H9 (cell line): ENCODE results near the gene ASB18. TPM values are rescaled to one million over a fixed set of nuclear protein-coding genes. Genes with fewer than 3 reads are reported as not detected.

Experiments
- DNase-seq: peaks from one replicate; pipeline ENCODE4 v3.0.0-alpha.2; 2017
- H2AFZ ChIP-seq: one replicate; pipeline ENCODE4 v1.6.1; 2013; ENCODE audit warnings: mild to moderate bottlenecking, low read length, control low read depth, moderate library complexity
- H2AK5ac ChIP-seq: 2 replicates; pipeline ENCODE4 v1.6.1; 2013; ENCODE audit warnings: low read length, control low read depth, mixed read lengths; ENCODE audit not compliant: insufficient read length
- H2BK120ac ChIP-seq: one replicate; pipeline ENCODE4 v1.6.1; 2013; ENCODE audit warnings: low read depth, mild to moderate bottlenecking, low read length, control low read depth, inconsistent platforms; ENCODE audit not compliant: poor library complexity, severe bottlenecking
- H2BK12ac ChIP-seq: 2 replicates; pipeline ENCODE4 v1.6.1; 2013; ENCODE audit warnings: low read length, control low read depth, mixed read lengths, low read depth; ENCODE audit not compliant: insufficient read length
- H2BK15ac ChIP-seq: 2 replicates; pipeline ENCODE4 v1.6.1; 2013; ENCODE audit warnings: low read depth, low read length, control low read depth
- H2BK20ac ChIP-seq: one replicate; pipeline ENCODE4 v1.6.1; 2013; ENCODE audit warnings: low read depth, mild to moderate bottlenecking, low read length, control low read depth, inconsistent platforms; ENCODE audit not compliant: poor library complexity, severe bottlenecking
- H2BK5ac ChIP-seq: 2 replicates; pipeline ENCODE4 v1.6.1; 2013; ENCODE audit warnings: low read length, control low read depth, mixed read lengths; ENCODE audit not compliant: insufficient read length
- H3K14ac ChIP-seq: 2 replicates; pipeline ENCODE4 v1.6.1; 2013; ENCODE audit warnings: low read length, control low read depth; ENCODE audit not compliant: insufficient read depth
- H3K18ac ChIP-seq: 2 replicates; pipeline ENCODE4 v1.6.1; 2013; ENCODE audit warnings: low read depth, mild to moderate bottlenecking, mixed read lengths, low read length, control low read depth; ENCODE audit not compliant: insufficient read length
- H3K23ac ChIP-seq: 2 replicates; pipeline ENCODE4 v1.6.1; 2013; ENCODE audit warnings: low read length, control low read depth, mixed read lengths, low read depth; ENCODE audit not compliant: insufficient read length
- H3K23me2 ChIP-seq: 2 replicates; pipeline ENCODE4 v1.6.1; 2013; ENCODE audit warnings: low read depth, mild to moderate bottlenecking, mixed read lengths, low read length, control low read depth; ENCODE audit not compliant: insufficient read length, poor library complexity, severe bottlenecking
- H3K27ac ChIP-seq: 2 replicates; pipeline ENCODE4 v1.5.1; 2013; ENCODE audit warnings: low read length, control low read depth, mixed read lengths, low read depth; ENCODE audit not compliant: insufficient read length
- H3K27me3 ChIP-seq: 2 replicates; pipeline ENCODE4 v1.6.1; 2013; ENCODE audit warnings: low read length, control low read depth, inconsistent platforms; ENCODE audit not compliant: insufficient read depth
- H3K4ac ChIP-seq: 2 replicates; pipeline ENCODE4 v1.6.1; 2013; ENCODE audit warnings: low read depth, mild to moderate bottlenecking, control low read depth, inconsistent platforms, low read length, moderate library complexity
- H3K4me1 ChIP-seq: 2 replicates; pipeline ENCODE4 v1.6.1; 2013; ENCODE audit warnings: low read length, control low read depth, inconsistent platforms; ENCODE audit not compliant: insufficient read depth
- H3K4me2 ChIP-seq: 2 replicates; pipeline ENCODE4 v1.6.1; 2013; ENCODE audit warnings: low read length, control low read depth, mixed read lengths; ENCODE audit not compliant: insufficient read length, insufficient read depth
- H3K56ac ChIP-seq: 2 replicates; pipeline ENCODE4 v1.6.1; 2013; ENCODE audit warnings: low read depth, mild to moderate bottlenecking, mixed read lengths, low read length, control low read depth; ENCODE audit not compliant: insufficient read length
- H3K79me1 ChIP-seq: 2 replicates; pipeline ENCODE4 v1.6.1; 2013; ENCODE audit warnings: low read depth, mild to moderate bottlenecking, moderate library complexity, low read length, control low read depth, inconsistent platforms; ENCODE audit not compliant: insufficient read depth, poor library complexity, severe bottlenecking
- H3K79me2 ChIP-seq: 2 replicates; pipeline ENCODE4 v1.6.1; 2013; ENCODE audit warnings: low read length, control low read depth, inconsistent platforms; ENCODE audit not compliant: insufficient read depth
- H3K9ac ChIP-seq: 2 replicates; pipeline ENCODE4 v1.6.1; 2013; ENCODE audit warnings: low read length, control low read depth, mixed read lengths; ENCODE audit not compliant: insufficient read length; ENCODE audit errors: extremely low read depth
- H3K9me3 ChIP-seq: one replicate; pipeline ENCODE4 v1.6.1; 2013; ENCODE audit warnings: low read depth, low read length, inconsistent platforms; ENCODE audit not compliant: control insufficient read depth
- H3T11ph ChIP-seq: one replicate; pipeline ENCODE4 v1.6.1; 2013; ENCODE audit warnings: mild to moderate bottlenecking, low read length, control low read depth, inconsistent platforms
- H4K20me1 ChIP-seq: one replicate; pipeline ENCODE4 v1.6.1; 2013; ENCODE audit not compliant: control insufficient read depth, insufficient read length, insufficient read depth
- H4K5ac ChIP-seq: 2 replicates; pipeline ENCODE4 v1.6.1; 2013; ENCODE audit warnings: low read depth, mild to moderate bottlenecking, mixed read lengths, low read length, control low read depth; ENCODE audit not compliant: insufficient read length
- H4K8ac ChIP-seq: replicated peaks from 2 replicates; pipeline ENCODE4 v1.6.1; 2013; ENCODE audit warnings: low read length, control low read depth, mixed read lengths, low read depth; ENCODE audit not compliant: insufficient read length
- H4K91ac ChIP-seq: 2 replicates; pipeline ENCODE4 v1.6.1; 2013; ENCODE audit warnings: low read depth, mild to moderate bottlenecking, moderate library complexity, mixed read lengths, low read length, control low read depth; ENCODE audit not compliant: insufficient read length
- H3K27ac Mint-ChIP-seq, 3 experiments: 2 replicates in 2 of 3; 3 replicates in 1 of 3; pipeline ENCODE4 v1.8.0; 2020 to 2021; ENCODE audit warnings: mixed read lengths in 3 of 3, mild to moderate bottlenecking in 1 of 3, moderate library complexity in 1 of 3
- H3K27me3 Mint-ChIP-seq: 2 replicates; pipeline ENCODE4 v1.8.0; 2021; ENCODE audit warnings: low read depth, mild to moderate bottlenecking, moderate library complexity, mixed read lengths
- H3K36me3 Mint-ChIP-seq, 3 experiments: 2 replicates in 2 of 3; 3 replicates in 1 of 3; pipeline ENCODE4 v1.8.0; 2020 to 2021; ENCODE audit warnings: low read depth in 3 of 3, mixed read lengths in 3 of 3; ENCODE audit not compliant: insufficient read depth in 1 of 3
- H3K4me1 Mint-ChIP-seq, 2 experiments: 2 replicates each; pipeline ENCODE4 v1.8.0; 2020; ENCODE audit warnings: mixed read lengths in 2 of 2
- H3K4me3 Mint-ChIP-seq, 2 experiments: 2 replicates in 1 of 2; 3 replicates in 1 of 2; pipeline ENCODE4 v1.8.0; 2020 to 2021; ENCODE audit warnings: mild to moderate bottlenecking in 2 of 2, mixed read lengths in 2 of 2, moderate library complexity in 1 of 2
- H3K9me3 Mint-ChIP-seq, 2 experiments: 2 replicates in 1 of 2; 3 replicates in 1 of 2; pipeline ENCODE4 v1.8.0; 2020; ENCODE audit warnings: mild to moderate bottlenecking in 2 of 2, mixed read lengths in 2 of 2, moderate library complexity in 1 of 2
- WGBS: extraction: QIAGEN DNeasy Blood & Tissue Kit; methylation state at CpG from one replicate; pipeline ENCODE4 v1.1.7; 2013; ENCODE audit warnings: missing lambda C conversion rate, low lambda C conversion rate, mixed read lengths; ENCODE audit not compliant: insufficient read length; ENCODE audit errors: extremely low coverage; 5-methylcytosine and 5-hydroxymethylcytosine counted together
- total RNA-seq: library from RNA; stranded (reverse); gene quantifications from 2 replicates; pipeline ENCODE4 v1.2.1, GENCODE V29; 2021
- TF ChIP-seq, protein P1 (sequence below): fragments of 200-600 bp; sonication (generic); conservative IDR thresholded peaks from 3 replicates; pipeline ENCODE4 v1.8.0; 2021; ENCODE audit warnings: antibody characterized with exemption, mild to moderate bottlenecking

Gene ASB18
- total RNA-seq, 1 experiment from 2014 or later, result not detected

DNA sequence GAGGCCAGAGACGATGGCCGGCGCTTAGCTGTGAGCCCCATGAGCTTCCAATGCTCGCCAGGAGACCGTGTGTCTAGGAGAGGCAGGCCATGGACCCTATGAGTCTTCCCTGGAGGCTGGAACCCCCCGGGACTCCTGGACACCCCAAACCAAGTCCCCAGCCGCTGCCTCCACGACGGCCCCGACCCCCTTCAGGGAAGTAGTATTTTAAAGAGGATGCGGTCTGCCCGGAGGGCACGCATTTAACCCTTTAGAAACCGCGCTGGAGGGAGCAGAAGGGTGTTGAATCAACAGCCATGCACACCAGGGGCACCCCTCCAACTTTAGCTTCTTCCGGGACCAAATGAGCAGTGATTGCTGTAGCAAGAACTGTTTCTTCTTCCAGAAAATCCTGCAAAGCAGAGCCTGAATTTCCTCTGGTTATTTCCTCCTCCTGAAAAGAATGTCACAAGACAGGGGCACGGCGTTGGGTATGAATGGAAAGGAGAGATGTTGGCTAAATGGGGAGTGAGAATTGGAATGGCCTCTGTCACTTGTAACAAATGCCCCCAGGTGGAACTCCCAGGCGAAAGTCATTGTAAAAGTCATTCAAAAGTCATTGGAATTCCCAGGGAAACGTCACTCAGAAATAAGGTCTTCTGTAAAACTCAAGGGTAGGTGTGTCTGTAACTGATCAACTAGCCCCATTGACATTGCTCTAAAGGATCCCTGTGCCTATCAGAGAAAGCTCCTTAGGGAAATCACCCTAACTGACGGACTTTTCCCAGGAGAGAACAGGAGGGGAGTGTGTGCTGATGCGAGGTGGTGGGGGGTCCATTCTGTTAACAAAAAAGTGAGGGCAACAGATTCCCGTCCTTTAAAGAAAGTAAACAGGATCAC lies 90.2 kb downstream of the ASB18 start:
- Histone ChIP-seq H4K5ac (no peak overlapping the region), H2BK120ac (no peak overlapping the region), H2AK5ac (no peak overlapping the region), H3K56ac (no peak overlapping the region), H2BK5ac (no peak overlapping the region), H3T11ph (no peak overlapping the region), H2BK12ac (no peak overlapping the region), H4K20me1 (no peaks in the 10 kb centered on the region), H3K14ac (no peak overlapping the region), H3K23me2 (peaks cover 25% of the 10 kb centered on the region), H3K4me2 (peak overlapping the region; percentile 29), H2BK20ac (no peak overlapping the region), H2BK15ac (no peak overlapping the region), H3K9me3 (no peaks in the 10 kb centered on the region), H4K8ac (no peak overlapping the region), H2AFZ (no peak overlapping the region), H3K18ac (no peak overlapping the region), H4K91ac (no peak overlapping the region), H3K23ac (no peak overlapping the region), H3K79me1 (no peaks in the 10 kb centered on the region), H3K4me1 (peaks cover 19% of the 10 kb centered on the region), H3K27ac (no peak overlapping the region), H3K27me3 (peaks cover 71% of the 10 kb centered on the region), H3K9ac (no peak overlapping the region), H3K4ac (no peak overlapping the region), H3K79me2 (no peaks in the 10 kb centered on the region)
- WGBS, result no CpG with 5 or more reads among the region's 23 CpGs
- H3K36me3 Mint-ChIP-seq, result peaks cover 0 to 2% (median 0%) of the 10 kb centered on the region in 3 experiments; a peak in 1 of 7 replicates
- peaks cover 99% of the 10 kb centered on the region for H3K27me3 Mint-ChIP-seq
- H3K4me1 Mint-ChIP-seq, result peaks cover 46 to 55% of the 10 kb centered on the region in 2 experiments
- H3K4me3 Mint-ChIP-seq, result peak overlapping the region in 1 of 2 experiments; percentile 40; a peak in 3 of 5 replicates
- DNase-seq, result no peak
- H3K9me3 Mint-ChIP-seq, result peaks cover 3 to 20% of the 10 kb centered on the region in 2 experiments; a peak in 2 of 5 replicates
- TF ChIP-seq, protein P1, sequence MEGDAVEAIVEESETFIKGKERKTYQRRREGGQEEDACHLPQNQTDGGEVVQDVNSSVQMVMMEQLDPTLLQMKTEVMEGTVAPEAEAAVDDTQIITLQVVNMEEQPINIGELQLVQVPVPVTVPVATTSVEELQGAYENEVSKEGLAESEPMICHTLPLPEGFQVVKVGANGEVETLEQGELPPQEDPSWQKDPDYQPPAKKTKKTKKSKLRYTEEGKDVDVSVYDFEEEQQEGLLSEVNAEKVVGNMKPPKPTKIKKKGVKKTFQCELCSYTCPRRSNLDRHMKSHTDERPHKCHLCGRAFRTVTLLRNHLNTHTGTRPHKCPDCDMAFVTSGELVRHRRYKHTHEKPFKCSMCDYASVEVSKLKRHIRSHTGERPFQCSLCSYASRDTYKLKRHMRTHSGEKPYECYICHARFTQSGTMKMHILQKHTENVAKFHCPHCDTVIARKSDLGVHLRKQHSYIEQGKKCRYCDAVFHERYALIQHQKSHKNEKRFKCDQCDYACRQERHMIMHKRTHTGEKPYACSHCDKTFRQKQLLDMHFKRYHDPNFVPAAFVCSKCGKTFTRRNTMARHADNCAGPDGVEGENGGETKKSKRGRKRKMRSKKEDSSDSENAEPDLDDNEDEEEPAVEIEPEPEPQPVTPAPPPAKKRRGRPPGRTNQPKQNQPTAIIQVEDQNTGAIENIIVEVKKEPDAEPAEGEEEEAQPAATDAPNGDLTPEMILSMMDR, result no peak
- no peak overlapping the region for H3K27ac Mint-ChIP-seq
